CD4-positive, CD25-positive, alpha-beta regulatory T cell (primary cell): ENCODE data around the gene MOK. TPM values are rescaled to one million over a fixed set of nuclear protein-coding genes. Genes with fewer than 3 reads are reported as not detected.

Experiments used
- ATAC-seq, 2 donors: fragments of 150-1000 bp; cut with Tn5 transposase; one replicate each; pipeline ENCODE4 v1.10.0; 2021; ENCODE audit warnings: low read depth in 2 of 2, moderate number of reproducible peaks in 2 of 2, moderate library complexity in 1 of 2
- DNase-seq, 3 donors: peaks; one replicate each; pipeline versions ENCODE4 v3.0.0 to v3.0.0-alpha.2; 2012 to 2022; ENCODE audit warnings: mixed read lengths in 1 of 3
- H3K27ac ChIP-seq: one replicate; pipeline ENCODE4 v1.7.0; 2013; ENCODE audit warnings: mild to moderate bottlenecking, low read length; ENCODE audit not compliant: insufficient read depth, poor library complexity, severe bottlenecking
- H3K27me3 ChIP-seq: one replicate; pipeline ENCODE4 v1.7.0; 2013; ENCODE audit warnings: low read length; ENCODE audit not compliant: control insufficient read depth, insufficient read depth
- H3K36me3 ChIP-seq: one replicate; pipeline ENCODE4 v1.7.0; 2013; ENCODE audit warnings: mild to moderate bottlenecking, low read length, moderate library complexity; ENCODE audit not compliant: control insufficient read depth, insufficient read depth
- H3K4me1 ChIP-seq: 2 replicates; pipeline ENCODE4 v1.7.0; 2013; ENCODE audit warnings: mild to moderate bottlenecking, low read length; ENCODE audit not compliant: insufficient read depth, control insufficient read depth, poor library complexity, severe bottlenecking
- H3K4me3 ChIP-seq: one replicate; pipeline ENCODE4 v1.7.0; 2013; ENCODE audit warnings: low read depth, mild to moderate bottlenecking, low read length, moderate library complexity
- H3K9me3 ChIP-seq, 2 experiments: 1 replicate in 1 of 2; 2 replicates in 1 of 2; pipeline ENCODE4 v1.7.0; 2013; ENCODE audit warnings: low read length in 2 of 2, mild to moderate bottlenecking in 1 of 2, moderate library complexity in 1 of 2; ENCODE audit not compliant: control insufficient read depth in 2 of 2
- H3K27ac Mint-ChIP-seq, 3 donors: one replicate each; pipeline ENCODE4 v1.8.0; 2020 to 2022; ENCODE audit warnings: mild to moderate bottlenecking in 3 of 3, mixed read lengths in 3 of 3, moderate library complexity in 2 of 3
- H3K27me3 Mint-ChIP-seq: one replicate; pipeline ENCODE4 v1.8.0; 2022; ENCODE audit warnings: mild to moderate bottlenecking, mixed read lengths
- H3K36me3 Mint-ChIP-seq: one replicate; pipeline ENCODE4 v1.8.0; 2020; ENCODE audit warnings: mixed read lengths
- H3K4me1 Mint-ChIP-seq, 4 donors: one replicate each; pipeline ENCODE4 v1.8.0; 2020 to 2022; ENCODE audit warnings: mixed read lengths in 4 of 4, mild to moderate bottlenecking in 1 of 4
- H3K4me3 Mint-ChIP-seq, 4 donors: one replicate each; pipeline ENCODE4 v1.8.0; 2020 to 2022; ENCODE audit warnings: mild to moderate bottlenecking in 4 of 4, mixed read lengths in 4 of 4, moderate library complexity in 3 of 4
- H3K9me3 Mint-ChIP-seq, 7 donors: one replicate each; pipeline ENCODE4 v1.8.0; 2020 to 2022; ENCODE audit warnings: mixed read lengths in 7 of 7, mild to moderate bottlenecking in 3 of 7, moderate library complexity in 2 of 7
- polyA plus RNA-seq, 4 donors: library from polyadenylated mRNA; unstranded; fragments of 300-500 nt; fragmentation: Illumina TruSeq; gene quantifications; one replicate each; pipeline ENCODE4 v1.2.3, GENCODE V29; 2021
- total RNA-seq: library from RNA; stranded (reverse); gene quantifications from one replicate; pipeline ENCODE4 v1.2.3, GENCODE V29; 2022

The MOK gene
- total and polyA plus RNA-seq, 5 donors from 2014 or later, result 0.73 to 1.4 (median 0.96) TPM; not detected in 1

DNA sequence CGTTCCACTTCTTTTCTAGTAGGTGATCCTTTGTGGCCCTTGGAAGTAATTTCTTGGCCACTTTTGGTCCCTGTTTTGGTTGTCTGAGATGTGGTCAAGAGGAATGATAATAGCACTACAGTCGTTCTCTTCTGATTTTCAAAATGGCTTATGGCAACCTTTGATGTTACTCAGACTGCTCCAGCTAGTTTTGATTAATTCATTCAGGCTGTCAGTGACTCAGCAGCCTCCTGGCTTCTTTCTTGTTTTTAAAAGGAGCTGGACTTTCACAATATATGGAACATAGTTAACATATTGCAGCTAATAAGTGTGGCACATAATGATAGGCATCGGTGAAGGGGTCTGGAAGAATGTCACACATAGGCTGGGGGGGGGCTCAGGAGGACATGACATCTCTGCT lies 117.9 kb downstream of the MOK start:
- ATAC-seq (no peak), DNase-seq (no peak)
- peak overlapping the region in 2 of 3 donors; percentile 53 to 90 for H3K27ac Mint-ChIP-seq
- no peak overlapping the region for H3K4me3 ChIP-seq
- H3K27me3 Mint-ChIP-seq, result no peaks in the 10 kb centered on the region
- H3K4me1 Mint-ChIP-seq, result peaks cover 30 to 75% (median 49%) of the 10 kb centered on the region in 4 donors
- H3K9me3 ChIP-seq, result no peaks in the 10 kb centered on the region
- peaks cover 8% of the 10 kb centered on the region for H3K4me1 ChIP-seq
- H3K4me3 Mint-ChIP-seq, result no peak overlapping the region
- H3K9me3 Mint-ChIP-seq, result no peaks in the 10 kb centered on the region
- peaks cover 2% of the 10 kb centered on the region for H3K36me3 ChIP-seq
- peaks cover 5% of the 10 kb centered on the region for H3K36me3 Mint-ChIP-seq
- H3K27me3 ChIP-seq, result no peaks in the 10 kb centered on the region
- H3K27ac ChIP-seq, result no peak overlapping the region

DNA sequence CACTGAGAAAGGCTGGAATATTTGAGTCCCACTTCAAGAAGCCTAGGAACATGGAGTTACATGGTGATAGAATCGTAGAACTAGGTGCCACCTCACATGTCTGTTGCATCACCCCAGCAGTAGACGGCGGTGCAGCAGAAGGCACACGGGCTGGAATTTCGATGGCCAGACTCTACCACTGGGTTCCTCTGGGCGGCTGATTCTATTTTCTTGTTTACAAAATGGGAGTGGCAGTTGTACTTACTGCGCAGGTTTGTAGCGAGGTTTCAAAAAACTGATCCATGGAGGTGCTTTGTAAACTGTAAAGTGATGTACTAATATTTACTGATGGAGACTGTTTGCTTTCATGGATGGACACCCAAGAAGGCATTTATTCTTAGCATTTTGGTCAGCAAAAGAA lies 119.6 kb downstream of the MOK start:
- Histone ChIP-seq H3K27ac (no peak overlapping the region), H3K4me1 (peaks cover 8% of the 10 kb centered on the region), H3K9me3 (no peaks in the 10 kb centered on the region), H3K4me3 (no peak overlapping the region), H3K27me3 (no peaks in the 10 kb centered on the region), H3K36me3 (peaks cover 2% of the 10 kb centered on the region)
- Mint-ChIP-seq H3K9me3 (no peaks in the 10 kb centered on the region), H3K27me3 (no peaks in the 10 kb centered on the region), H3K4me3 (no peak overlapping the region), H3K4me1 (peaks cover 32 to 75% (median 58%) of the 10 kb centered on the region in 4 donors), H3K27ac (no peak overlapping the region), H3K36me3 (peaks cover 5% of the 10 kb centered on the region)
- ATAC-seq (no peak), DNase-seq (no peak)

DNA sequence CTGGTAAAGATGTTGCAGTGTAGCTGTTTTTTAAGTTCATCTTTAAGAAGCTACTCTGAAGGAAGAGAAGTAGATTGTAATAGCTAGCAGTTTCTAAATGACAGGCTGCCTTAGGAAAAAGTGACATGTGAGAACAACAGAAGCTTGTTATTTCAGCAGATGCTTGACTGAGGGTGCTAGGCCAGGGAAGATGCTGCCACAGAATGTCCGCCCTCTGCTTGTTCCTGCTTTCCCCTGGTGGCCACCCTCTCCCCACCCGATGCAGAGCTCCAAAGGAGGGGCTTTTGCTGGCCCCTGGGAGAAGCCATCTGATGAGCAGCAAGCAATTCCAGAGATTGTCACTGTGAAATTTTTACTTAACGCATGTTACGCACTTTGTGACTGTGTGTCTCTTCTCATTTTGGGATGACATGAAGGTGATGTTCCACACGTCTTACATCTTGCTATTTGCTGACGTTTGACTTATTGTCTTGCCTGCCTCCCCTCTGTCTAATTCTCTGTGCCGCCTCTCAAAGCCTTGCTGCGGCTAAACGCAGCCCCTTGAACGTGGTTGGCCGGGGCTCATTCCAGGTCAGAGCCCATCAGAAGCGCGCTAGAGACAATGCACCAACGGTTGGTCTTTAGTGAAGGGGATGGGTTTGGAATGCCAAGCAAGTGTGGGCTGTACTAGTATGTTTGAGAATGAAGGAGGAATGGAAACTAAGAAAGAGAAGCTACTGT lies 120.5 kb downstream of the MOK start:
- DNase-seq, result peak in 1 of 3 donors; percentile 10
- Histone ChIP-seq H3K9me3 (no peaks in the 10 kb centered on the region), H3K4me1 (peaks cover 8% of the 10 kb centered on the region), H3K27me3 (no peaks in the 10 kb centered on the region), H3K36me3 (peaks cover 3% of the 10 kb centered on the region), H3K4me3 (no peak overlapping the region), H3K27ac (no peak overlapping the region)
- Mint-ChIP-seq H3K36me3 (peaks cover 3% of the 10 kb centered on the region), H3K4me1 (peaks cover 35 to 75% (median 60%) of the 10 kb centered on the region in 4 donors), H3K27ac (peak overlapping the region in 1 of 3 donors; percentile 7), H3K27me3 (no peaks in the 10 kb centered on the region), H3K4me3 (no peak overlapping the region), H3K9me3 (no peaks in the 10 kb centered on the region)
- no peak for ATAC-seq

DNA sequence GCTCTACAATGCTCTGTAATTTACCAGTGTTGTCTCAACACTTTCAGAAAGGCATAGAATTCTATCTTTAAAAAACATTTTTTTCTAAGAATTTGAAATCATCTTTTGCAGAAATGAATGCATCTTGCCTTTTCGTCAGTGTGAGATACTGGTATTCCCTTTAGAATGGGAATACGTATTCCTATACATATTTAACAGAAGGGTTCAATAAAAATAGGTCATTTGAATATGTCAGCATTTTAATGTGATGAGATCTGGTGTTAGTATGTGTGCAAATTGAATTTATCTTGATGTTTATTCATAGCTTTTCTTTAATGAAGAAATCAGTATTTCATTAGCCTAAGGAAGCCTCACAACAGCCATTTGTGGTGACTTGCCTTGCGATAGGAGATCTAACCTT lies 121.1 kb downstream of the MOK start:
- no peak overlapping the region for H3K4me3 ChIP-seq
- Mint-ChIP-seq H3K36me3 (peaks cover 3% of the 10 kb centered on the region), H3K4me1 (peaks cover 35 to 75% (median 60%) of the 10 kb centered on the region in 4 donors), H3K27ac (peak overlapping the region in 1 of 3 donors; percentile 7), H3K27me3 (no peaks in the 10 kb centered on the region), H3K4me3 (no peak overlapping the region), H3K9me3 (no peaks in the 10 kb centered on the region)
- no peak for ATAC-seq
- peaks cover 8% of the 10 kb centered on the region for H3K4me1 ChIP-seq
- no peaks in the 10 kb centered on the region for H3K9me3 ChIP-seq
- H3K36me3 ChIP-seq, result peaks cover 3% of the 10 kb centered on the region
- no peak for DNase-seq
- no peaks in the 10 kb centered on the region for H3K27me3 ChIP-seq
- no peak overlapping the region for H3K27ac ChIP-seq

DNA sequence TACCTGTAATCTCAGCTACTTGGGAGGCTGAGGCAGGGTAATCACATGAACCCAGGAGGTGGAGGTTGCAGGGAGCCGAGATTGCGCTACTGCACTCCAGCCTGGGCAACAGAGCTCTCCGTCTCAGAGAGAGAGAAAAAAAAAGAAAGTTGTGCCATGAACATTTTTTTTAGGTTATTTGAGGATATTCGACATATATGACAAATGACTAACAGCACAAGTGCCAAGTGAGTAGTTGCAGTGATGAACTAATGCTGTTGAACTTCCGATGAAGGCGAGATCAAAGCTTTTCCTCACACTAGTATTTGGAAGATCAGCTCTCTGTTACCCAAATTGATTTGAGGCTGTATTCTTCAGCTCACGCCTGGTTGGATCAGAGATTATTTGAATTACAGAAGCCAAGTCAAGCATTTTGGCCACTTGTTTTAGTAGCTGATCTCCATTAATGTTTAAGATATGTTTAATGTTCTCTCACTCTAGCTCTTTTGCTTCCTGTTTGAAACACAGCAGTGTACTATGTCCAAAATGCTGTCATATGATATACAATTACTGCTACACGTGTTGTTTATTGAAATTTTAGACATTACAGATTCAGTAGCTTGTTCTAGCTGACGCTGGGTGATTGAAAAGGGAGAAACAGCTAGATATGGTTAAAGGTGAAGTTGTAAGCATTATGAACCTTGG lies 121.9 kb downstream of the MOK start:
- H3K36me3 Mint-ChIP-seq, result peaks cover 9% of the 10 kb centered on the region
- Histone ChIP-seq H3K9me3 (no peaks in the 10 kb centered on the region), H3K4me1 (peaks cover 5% of the 10 kb centered on the region), H3K27me3 (no peaks in the 10 kb centered on the region), H3K36me3 (peaks cover 3% of the 10 kb centered on the region), H3K4me3 (no peak overlapping the region), H3K27ac (no peak overlapping the region)
- no peaks in the 10 kb centered on the region for H3K27me3 Mint-ChIP-seq
- ATAC-seq (no peak), DNase-seq (no peak)
- H3K4me1 Mint-ChIP-seq, result peaks cover 35 to 83% (median 62%) of the 10 kb centered on the region in 4 donors
- H3K4me3 Mint-ChIP-seq, result no peak overlapping the region
- peak overlapping the region in 1 of 3 donors; percentile 7 for H3K27ac Mint-ChIP-seq
- no peaks in the 10 kb centered on the region for H3K9me3 Mint-ChIP-seq

DNA sequence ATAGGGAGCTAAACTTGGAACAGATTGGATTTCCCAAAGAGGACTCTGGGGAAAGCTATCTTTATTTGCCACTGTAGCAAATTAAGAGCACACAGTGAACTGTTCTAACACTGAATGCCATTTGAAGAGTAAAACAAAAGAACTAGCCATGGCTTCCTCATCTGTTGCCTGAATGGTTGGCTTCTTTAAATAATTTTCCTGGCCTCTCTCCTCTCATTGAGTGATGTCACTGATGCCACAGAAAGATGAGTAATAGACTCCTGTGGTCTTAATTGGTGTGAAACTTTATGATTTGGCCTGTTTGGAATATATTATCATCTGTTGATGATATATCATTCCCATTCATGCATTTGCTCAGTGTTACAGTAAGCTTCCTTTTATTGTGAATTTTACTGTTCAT lies 122.8 kb downstream of the MOK start:
- Histone ChIP-seq H3K27me3 (no peaks in the 10 kb centered on the region), H3K36me3 (peaks cover 3% of the 10 kb centered on the region), H3K4me3 (no peak overlapping the region), H3K9me3 (no peaks in the 10 kb centered on the region), H3K27ac (no peak overlapping the region), H3K4me1 (no peaks in the 10 kb centered on the region)
- DNase-seq (no peak), ATAC-seq (no peak)
- Mint-ChIP-seq H3K27me3 (no peaks in the 10 kb centered on the region), H3K9me3 (no peaks in the 10 kb centered on the region), H3K4me1 (peaks cover 39 to 82% (median 60%) of the 10 kb centered on the region in 4 donors), H3K27ac (no peak overlapping the region), H3K36me3 (peaks cover 9% of the 10 kb centered on the region), H3K4me3 (no peak overlapping the region)

DNA sequence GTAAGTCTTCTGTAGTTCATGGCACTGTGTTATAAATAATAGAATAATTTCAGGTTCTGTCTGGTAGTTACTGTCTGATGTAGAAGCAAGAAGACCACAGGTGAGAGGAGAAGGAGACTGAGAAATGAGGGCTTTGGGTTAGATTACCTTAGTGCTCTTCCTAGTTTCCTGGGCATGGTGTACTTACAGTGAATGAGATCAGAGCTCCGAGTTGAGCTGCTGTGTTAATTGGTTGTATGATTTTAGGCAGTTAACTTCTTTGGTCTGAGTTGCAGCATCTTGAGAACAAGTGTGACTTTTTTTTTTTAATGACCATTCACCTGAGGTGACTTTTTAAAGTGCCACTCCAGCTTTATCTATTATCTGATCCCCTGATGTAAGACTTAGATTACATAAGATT lies 123.8 kb downstream of the MOK start:
- Histone ChIP-seq H3K27ac (no peak overlapping the region), H3K4me3 (no peak overlapping the region), H3K9me3 (no peaks in the 10 kb centered on the region), H3K4me1 (no peaks in the 10 kb centered on the region), H3K36me3 (peaks cover 3% of the 10 kb centered on the region), H3K27me3 (no peaks in the 10 kb centered on the region)
- H3K27me3 Mint-ChIP-seq, result no peaks in the 10 kb centered on the region
- H3K4me3 Mint-ChIP-seq, result no peak overlapping the region
- ATAC-seq (no peak), DNase-seq (no peak)
- no peaks in the 10 kb centered on the region for H3K9me3 Mint-ChIP-seq
- H3K36me3 Mint-ChIP-seq, result peaks cover 12% of the 10 kb centered on the region
- H3K4me1 Mint-ChIP-seq, result peaks cover 43 to 80% (median 62%) of the 10 kb centered on the region in 4 donors
- H3K27ac Mint-ChIP-seq, result peak overlapping the region in 2 of 3 donors; percentile 9 to 72
